T-cell (primary cell): Measurements from ENCODE around the gene CAMK2N2. TPM values are rescaled to one million over a fixed set of nuclear protein-coding genes. Genes with fewer than 3 reads are reported as not detected.

Source experiments
- ATAC-seq, 4 experiments: fragments of 200-7000 bp in 3 of 4; fragments of 150-1000 bp in 1 of 4; cut with Tn5 transposase; replicated peaks in 1 of 4; 1 replicate in 3 of 4; 2 replicates in 1 of 4; pipeline ENCODE4 v1.10.0; 2021; ENCODE audit warnings: moderate library complexity in 3 of 4, mild to moderate bottlenecking in 2 of 4, moderate number of reproducible peaks in 1 of 4
- CTCF ChIA-PET, 2 donors: fragments of 300-600 bp; sonication (Branson Sonifier 250); formaldehyde crosslinking; loops; one replicate each; lab custom pipeline; 2022; ENCODE audit warnings: antibody characterized with exemption in 2 of 2; lab: Charles Lee
- POLR2A ChIA-PET, 2 donors: fragments of 300-600 bp; sonication (Branson Sonifier 250); formaldehyde crosslinking; loops; one replicate each; lab custom pipeline; 2022; ENCODE audit warnings: antibody characterized with exemption in 2 of 2; lab: Charles Lee
- DNase-seq, 35 experiments: peaks; one replicate each; pipeline versions ENCODE4 v3.0.0 to v3.0.0-alpha.2; 2013 to 2023
- H3K27ac ChIP-seq: one replicate; pipeline ENCODE4 v1.5.1; 2013; ENCODE audit warnings: low read length
- H3K27me3 ChIP-seq, 2 experiments: replicated peaks in 1 of 2; 1 replicate in 1 of 2; 2 replicates in 1 of 2; pipeline versions ENCODE4 v1.6.1 to v1.7.0; 2013; ENCODE audit warnings: low read length in 1 of 2, mixed read lengths in 1 of 2; ENCODE audit not compliant: control insufficient read depth in 2 of 2, insufficient read depth in 2 of 2; ENCODE audit errors: extremely low read depth in 1 of 2
- H3K36me3 ChIP-seq, 2 donors: 1 replicate in 1 of 2; 2 replicates in 1 of 2; pipeline versions ENCODE4 v1.6.1 to v1.7.0; 2013; ENCODE audit warnings: low read length in 1 of 2; ENCODE audit not compliant: control insufficient read depth in 2 of 2, insufficient read depth in 1 of 2; ENCODE audit errors: extremely low read depth in 1 of 2
- H3K4me1 ChIP-seq, 2 experiments: 1 replicate in 1 of 2; 2 replicates in 1 of 2; pipeline versions ENCODE4 v1.6.1 to v1.7.0; 2013; ENCODE audit warnings: low read length in 2 of 2, mixed read lengths in 1 of 2; ENCODE audit not compliant: insufficient read depth in 2 of 2, control insufficient read depth in 1 of 2; ENCODE audit errors: extremely low read depth in 1 of 2
- H3K4me3 ChIP-seq, 2 donors: 1 replicate in 1 of 2; 2 replicates in 1 of 2; pipeline versions ENCODE4 v1.5.1 to v1.7.0; 2013; ENCODE audit warnings: mild to moderate bottlenecking in 2 of 2, low read length in 1 of 2, moderate library complexity in 1 of 2; ENCODE audit not compliant: control insufficient read depth in 1 of 2; ENCODE audit errors: extremely low read depth in 1 of 2
- H3K9me3 ChIP-seq: 2 replicates; pipeline ENCODE4 v1.7.0; 2013
- H3K27ac Mint-ChIP-seq, 2 donors: one replicate each; pipeline ENCODE4 v1.8.0; 2020 to 2021; ENCODE audit warnings: mild to moderate bottlenecking in 2 of 2, mixed read lengths in 2 of 2
- H3K27me3 Mint-ChIP-seq, 2 donors: one replicate each; pipeline ENCODE4 v1.8.0; 2021 to 2022; ENCODE audit warnings: mixed read lengths in 2 of 2
- H3K36me3 Mint-ChIP-seq: one replicate; pipeline ENCODE4 v1.8.0; 2021; ENCODE audit warnings: mixed read lengths
- H3K4me1 Mint-ChIP-seq, 3 donors: one replicate each; pipeline ENCODE4 v1.8.0; 2020 to 2022; ENCODE audit warnings: mixed read lengths in 3 of 3, mild to moderate bottlenecking in 1 of 3
- H3K4me3 Mint-ChIP-seq, 3 donors: one replicate each; pipeline ENCODE4 v1.8.0; 2020 to 2022; ENCODE audit warnings: mild to moderate bottlenecking in 3 of 3, mixed read lengths in 3 of 3, moderate library complexity in 3 of 3
- H3K9me3 Mint-ChIP-seq, 3 donors: one replicate each; pipeline ENCODE4 v1.8.0; 2020 to 2022; ENCODE audit warnings: mixed read lengths in 3 of 3
- WGBS: methylation state at CpG from one replicate; pipeline ENCODE4 v1.1.5; 2013; ENCODE audit warnings: missing lambda C conversion rate; ENCODE audit not compliant: insufficient coverage; 5-methylcytosine and 5-hydroxymethylcytosine counted together
- total RNA-seq, 35 experiments: library from RNA in 6 of 35; stranded (reverse) in 6 of 35; fragments of 120-200 nt in 1 of 35; gene quantifications; one replicate each; pipeline versions ENCODE4 v1.2.1 to v1.2.4 and lab custom pipeline; 2013 to 2026

CAMK2N2 gene
- total RNA-seq, 5 donors from 2014 or later (not counting 1 experiment from before 2014, with no cell fraction given) = 0.19 TPM; not detected in 4

DNA sequence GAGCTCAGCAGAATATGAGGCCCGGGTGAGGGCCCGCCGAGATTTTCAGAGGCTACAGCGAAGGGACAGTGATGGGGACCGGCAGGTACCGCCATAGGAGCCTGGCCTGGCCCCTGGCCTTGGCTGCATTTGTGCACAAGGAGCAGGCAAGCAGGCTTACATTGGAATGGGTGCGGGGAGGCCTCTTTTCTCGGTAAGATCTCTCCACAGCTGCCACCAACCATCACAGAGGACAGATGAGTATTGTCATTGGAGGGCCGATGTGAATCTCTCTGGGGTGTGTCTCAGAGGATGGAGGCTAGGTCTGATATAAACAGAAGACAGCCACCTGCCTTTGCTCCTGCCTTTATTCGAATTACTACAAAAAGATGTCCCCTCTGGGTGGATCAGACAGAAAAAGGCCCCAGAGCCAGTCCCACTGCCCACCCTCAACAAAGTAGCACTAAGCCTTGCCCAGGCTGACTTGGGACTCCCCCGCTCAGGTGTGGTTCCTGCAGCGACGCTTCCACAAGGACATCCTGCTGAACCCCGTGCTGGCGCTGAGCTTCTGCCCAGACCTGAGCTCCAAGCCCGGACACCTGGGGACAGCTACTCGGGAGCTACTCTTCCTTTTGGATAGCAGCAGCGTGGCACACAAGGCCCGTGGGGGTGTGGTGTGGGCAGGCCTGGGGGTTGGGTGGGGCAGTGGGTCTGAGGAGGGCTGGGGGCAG is 26.5 kb downstream of the CAMK2N2 start:
- H3K27ac Mint-ChIP-seq = no peak overlapping the region
- H3K4me3 Mint-ChIP-seq = no peak overlapping the region
- H3K36me3 ChIP-seq = no peaks in the 10 kb centered on the region

GRCh38 chr3:184234224-184234623 is 27.1 kb downstream of the CAMK2N2 start:
- CTCF ChIA-PET = no interaction called here

More for the DNA sequence above, 26.5 kb downstream of the CAMK2N2 start:
- Histone ChIP-seq H3K27me3 (peaks cover 8 to 46% of the 10 kb centered on the region in 2 experiments), H3K4me1 (peaks cover under 1 to 11% of the 10 kb centered on the region in 2 experiments), H3K27ac (no peak overlapping the region), H3K4me3 (no peak overlapping the region), H3K9me3 (no peaks in the 10 kb centered on the region)
- peaks cover 8 to 20% (median 10%) of the 10 kb centered on the region in 3 donors for H3K4me1 Mint-ChIP-seq
- no peaks in the 10 kb centered on the region for H3K36me3 Mint-ChIP-seq
- ChIA-PET CTCF (no interaction called here), POLR2A (no interaction called here)
- ATAC-seq (no peak), DNase-seq (no peak)
- no peaks in the 10 kb centered on the region for H3K9me3 Mint-ChIP-seq
- WGBS = 91% methylated on average over 12 of the region's 19 CpGs
- peaks cover 19 to 23% of the 10 kb centered on the region in 2 donors for H3K27me3 Mint-ChIP-seq

GRCh38 chr3:184233127-184233843 is 28.1 kb downstream of the CAMK2N2 start:
- H3K4me1 Mint-ChIP-seq = peaks cover 12 to 25% (median 17%) of the 10 kb centered on the region in 3 donors
- H3K9me3 ChIP-seq = no peaks in the 10 kb centered on the region
- H3K4me1 ChIP-seq = peaks cover 4 to 21% of the 10 kb centered on the region in 2 experiments
- H3K4me3 ChIP-seq = no peak overlapping the region
- H3K27me3 Mint-ChIP-seq = peaks cover 22 to 29% of the 10 kb centered on the region in 2 donors
- H3K4me3 Mint-ChIP-seq = no peak overlapping the region
- H3K9me3 Mint-ChIP-seq = no peaks in the 10 kb centered on the region
- 89% methylated on average over 13 of the region's 23 CpGs for WGBS
- H3K27ac ChIP-seq = no peak overlapping the region
- POLR2A ChIA-PET = no interaction called here
- H3K27ac Mint-ChIP-seq = no peak overlapping the region
- H3K36me3 ChIP-seq = no peaks in the 10 kb centered on the region
- ATAC-seq (no peak), DNase-seq (no peak)
- no peaks in the 10 kb centered on the region for H3K36me3 Mint-ChIP-seq
- CTCF ChIA-PET = interaction anchor here in 1 of 2 donors (0.7 kb wide), 1 partner anchor 30 kb away, joined by 3 read pairs; no protein-coding TSS in a partner anchor
- peaks cover 8 to 58% of the 10 kb centered on the region in 2 experiments for H3K27me3 ChIP-seq

More at GRCh38 chr3:184234224-184234623, 27.1 kb downstream of the CAMK2N2 start:
- no peak overlapping the region for H3K27ac ChIP-seq
- Mint-ChIP-seq H3K36me3 (no peaks in the 10 kb centered on the region), H3K9me3 (no peaks in the 10 kb centered on the region), H3K4me3 (no peak overlapping the region), H3K27me3 (peaks cover 19 to 23% of the 10 kb centered on the region in 2 donors), H3K4me1 (peaks cover 8 to 20% (median 10%) of the 10 kb centered on the region in 3 donors), H3K27ac (no peak overlapping the region)
- H3K4me1 ChIP-seq = peaks cover 4 to 14% of the 10 kb centered on the region in 2 experiments
- POLR2A ChIA-PET = no interaction called here
- no peak overlapping the region for H3K4me3 ChIP-seq
- WGBS = 64% methylated on average over 4 of the region's 4 CpGs
- no peak for ATAC-seq
- no peaks in the 10 kb centered on the region for H3K36me3 ChIP-seq
- peaks cover 8 to 50% of the 10 kb centered on the region in 2 experiments for H3K27me3 ChIP-seq
- DNase-seq = no peak
- H3K9me3 ChIP-seq = no peaks in the 10 kb centered on the region

DNA sequence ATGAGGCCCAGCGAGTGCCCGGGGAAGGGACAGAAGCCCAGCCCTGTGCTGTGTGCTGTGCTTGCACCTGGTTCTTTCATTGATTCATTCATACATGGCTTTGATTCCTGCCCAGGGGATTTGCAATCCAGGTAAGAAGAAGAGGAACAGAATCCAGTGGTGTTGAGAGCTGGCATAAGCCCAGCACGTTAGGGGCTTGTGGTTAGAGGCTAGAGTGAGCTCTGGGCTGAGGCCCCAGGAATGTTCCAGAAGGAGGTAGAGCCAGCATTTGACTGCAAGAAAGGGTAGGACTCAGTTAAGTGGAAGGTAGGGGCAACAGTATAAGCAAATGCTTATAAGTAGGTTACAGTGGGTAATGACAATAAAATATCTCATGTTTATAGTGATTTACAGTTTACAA is 29.7 kb downstream of the CAMK2N2 start:
- Mint-ChIP-seq H3K27ac (no peak overlapping the region), H3K4me1 (peaks cover 15 to 17% (median 15%) of the 10 kb centered on the region in 3 donors), H3K36me3 (no peaks in the 10 kb centered on the region), H3K4me3 (peak overlapping the region; percentile 73 to 79 (median 79)), H3K9me3 (no peaks in the 10 kb centered on the region), H3K27me3 (peaks cover 33 to 38% of the 10 kb centered on the region in 2 donors)
- H3K36me3 ChIP-seq = no peaks in the 10 kb centered on the region
- H3K27me3 ChIP-seq = peaks cover 10 to 72% of the 10 kb centered on the region in 2 experiments
- no peak overlapping the region for H3K4me3 ChIP-seq
- no peak for ATAC-seq
- peaks cover 4 to 23% of the 10 kb centered on the region in 2 experiments for H3K4me1 ChIP-seq
- 56% methylated on average over 3 of the region's 3 CpGs for WGBS
- no peak for DNase-seq
- ChIA-PET CTCF (interaction anchor here in 1 of 2 donors (0.6 kb wide), 1 partner anchor 212 kb away, joined by 3 read pairs; no protein-coding TSS in a partner anchor), POLR2A (no interaction called here)
- no peaks in the 10 kb centered on the region for H3K9me3 ChIP-seq
- no peak overlapping the region for H3K27ac ChIP-seq

- WGBS = 8% methylated on average over 79 of the region's 79 CpGs
- Mint-ChIP-seq H3K27me3 (peaks cover 37 to 43% of the 10 kb centered on the region in 2 donors), H3K36me3 (no peaks in the 10 kb centered on the region), H3K4me3 (peak overlapping the region; percentile 73 to 82 (median 79)), H3K27ac (no peak overlapping the region), H3K4me1 (peaks cover 15 to 17% (median 15%) of the 10 kb centered on the region in 3 donors), H3K9me3 (no peaks in the 10 kb centered on the region)
- ChIA-PET CTCF (interaction anchor here (0.6 to 3.3 kb wide), 3 partner anchors 19 to 213 kb away, joined by 3 to 14 read pairs (median 3); partner anchors contain the start of gene EEF1AKMT4 (in 1 of the 2)), POLR2A (no interaction called here)
- Histone ChIP-seq H3K4me1 (peaks cover 4 to 23% of the 10 kb centered on the region in 2 experiments), H3K9me3 (no peaks in the 10 kb centered on the region), H3K4me3 (no peak overlapping the region), H3K27ac (no peak overlapping the region), H3K27me3 (peaks cover 10 to 73% of the 10 kb centered on the region in 2 experiments), H3K36me3 (no peaks in the 10 kb centered on the region)
- DNase-seq (peak in 1 of 35 experiments; percentile 15), ATAC-seq (no peak)
These were observed 30.5 kb downstream of the CAMK2N2 start for GRCh38 chr3:184230603-184231528.
